Thoracic aorta (tissue), 2 donors: ENCODE data around the gene RPS6KA5. TPM values are rescaled to one million over a fixed set of nuclear protein-coding genes. Genes with fewer than 3 reads are reported as not detected.
A peak's percentile ranks its signal among the peaks of the same experiment; 100 is the strongest.
"Not testable (repeated sequence)": the region's sequence is repeated elsewhere in the genome, so short reads cannot be mapped to it uniquely, and the experiment has no call there.

ENCODE experiments used
- ATAC-seq: fragments of 150-250 bp; one replicate; pipeline ENCODE4 v1.8.0; 2017; ENCODE audit warnings: low read depth; ENCODE audit not compliant: insufficient number of reproducible peaks, low FRiP score
- DNase-seq: peaks from one replicate; pipeline ENCODE4 v3.0.0-alpha.2; 2020; ENCODE audit warnings: low spot score
- H3K27ac ChIP-seq, 2 donors: fragments of 200-600 bp; sonication (generic); 1 replicate in 1 of 2; 2 replicates in 1 of 2; pipeline ENCODE4 v1.5.1; 2016; ENCODE audit warnings: mild to moderate bottlenecking in 2 of 2, moderate library complexity in 2 of 2
- H3K27me3 ChIP-seq: fragments of 200-600 bp; sonication (generic); replicated peaks from 2 replicates; pipeline ENCODE4 v1.6.0; 2016; ENCODE audit warnings: mild to moderate bottlenecking; ENCODE audit not compliant: insufficient read depth
- H3K36me3 ChIP-seq: fragments of 200-600 bp; sonication (generic); one replicate; pipeline ENCODE4 v1.5.1; 2016
- H3K4me1 ChIP-seq, 2 donors: fragments of 200-600 bp; sonication (generic); 1 replicate in 1 of 2; 2 replicates in 1 of 2; pipeline versions ENCODE4 v1.5.1 to v1.6.0; 2016; ENCODE audit warnings: low read depth in 2 of 2, mild to moderate bottlenecking in 1 of 2; ENCODE audit not compliant: control insufficient read depth in 1 of 2
- H3K4me3 ChIP-seq: fragments of 200-600 bp; sonication (generic); 2 replicates; pipeline ENCODE4 v1.5.1; 2016; ENCODE audit warnings: mild to moderate bottlenecking
- H3K9me3 ChIP-seq: fragments of 200-600 bp; sonication (generic); 2 replicates; pipeline ENCODE4 v1.5.1; 2016
- total RNA-seq, 2 donors: library from RNA; depleted of rRNA; stranded (reverse); fragments of >200 nt; gene quantifications; one replicate each; pipeline versions ENCODE4 v1.1.0 to v1.2.3, GENCODE V29; 2016
- TF ChIP-seq, protein P1 (sequence below): fragments of 200-600 bp; sonication (generic); IDR thresholded peaks from one replicate; pipeline ENCODE4 v1.5.1; 2019; ENCODE audit warnings: antibody characterized with exemption

The RPS6KA5 gene
- total RNA-seq, 2 donors from 2014 or later, result 1.4 to 4.6 TPM

DNA sequence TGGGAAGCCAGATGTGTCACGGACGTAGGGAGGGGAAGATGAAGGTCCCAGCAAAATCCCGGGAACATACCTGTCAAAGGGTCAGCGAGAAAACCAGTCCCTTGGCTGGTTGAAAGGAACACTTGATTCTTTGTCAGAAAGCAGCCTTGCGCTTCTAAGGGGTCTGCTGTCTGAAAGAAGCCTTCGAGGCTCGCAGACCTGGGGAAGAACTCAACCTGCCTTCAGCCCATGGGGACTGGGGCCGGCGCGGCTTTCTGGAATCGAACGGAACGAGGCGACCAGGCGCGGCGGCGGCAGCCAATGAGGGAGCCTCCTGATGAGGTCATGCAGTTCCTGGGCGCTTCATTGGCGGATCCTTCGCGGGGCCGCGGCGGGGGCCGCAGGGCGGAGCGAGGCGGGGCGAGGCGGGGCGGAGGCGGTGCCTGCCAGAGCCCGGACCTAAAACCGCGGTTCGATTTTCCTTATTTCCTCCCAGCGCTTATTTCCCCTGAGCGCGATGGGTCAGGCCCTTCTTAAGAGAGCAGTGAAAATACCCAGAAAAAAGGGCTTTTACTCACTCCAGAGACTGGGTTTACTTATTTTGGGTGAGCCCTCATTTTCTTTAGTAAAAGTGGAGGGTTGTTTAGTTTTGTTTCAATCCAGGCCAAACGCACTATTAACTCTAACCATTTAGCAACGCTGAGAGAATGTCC is 232.4 kb downstream of the RPS6KA5 start:
- TF ChIP-seq, protein P1, sequence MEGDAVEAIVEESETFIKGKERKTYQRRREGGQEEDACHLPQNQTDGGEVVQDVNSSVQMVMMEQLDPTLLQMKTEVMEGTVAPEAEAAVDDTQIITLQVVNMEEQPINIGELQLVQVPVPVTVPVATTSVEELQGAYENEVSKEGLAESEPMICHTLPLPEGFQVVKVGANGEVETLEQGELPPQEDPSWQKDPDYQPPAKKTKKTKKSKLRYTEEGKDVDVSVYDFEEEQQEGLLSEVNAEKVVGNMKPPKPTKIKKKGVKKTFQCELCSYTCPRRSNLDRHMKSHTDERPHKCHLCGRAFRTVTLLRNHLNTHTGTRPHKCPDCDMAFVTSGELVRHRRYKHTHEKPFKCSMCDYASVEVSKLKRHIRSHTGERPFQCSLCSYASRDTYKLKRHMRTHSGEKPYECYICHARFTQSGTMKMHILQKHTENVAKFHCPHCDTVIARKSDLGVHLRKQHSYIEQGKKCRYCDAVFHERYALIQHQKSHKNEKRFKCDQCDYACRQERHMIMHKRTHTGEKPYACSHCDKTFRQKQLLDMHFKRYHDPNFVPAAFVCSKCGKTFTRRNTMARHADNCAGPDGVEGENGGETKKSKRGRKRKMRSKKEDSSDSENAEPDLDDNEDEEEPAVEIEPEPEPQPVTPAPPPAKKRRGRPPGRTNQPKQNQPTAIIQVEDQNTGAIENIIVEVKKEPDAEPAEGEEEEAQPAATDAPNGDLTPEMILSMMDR, result no peak
- Histone ChIP-seq H3K27ac (peak overlapping the region; percentile 52 to 68), H3K27me3 (no peaks in the 10 kb centered on the region), H3K4me3 (peak overlapping the region; percentile 70), H3K4me1 (peaks cover 3 to 10% of the 10 kb centered on the region in 2 donors), H3K36me3 (no peaks in the 10 kb centered on the region), H3K9me3 (peaks cover 12% of the 10 kb centered on the region)
- ATAC-seq, result peak; percentile 91
- DNase-seq, result peak; percentile 67

DNA sequence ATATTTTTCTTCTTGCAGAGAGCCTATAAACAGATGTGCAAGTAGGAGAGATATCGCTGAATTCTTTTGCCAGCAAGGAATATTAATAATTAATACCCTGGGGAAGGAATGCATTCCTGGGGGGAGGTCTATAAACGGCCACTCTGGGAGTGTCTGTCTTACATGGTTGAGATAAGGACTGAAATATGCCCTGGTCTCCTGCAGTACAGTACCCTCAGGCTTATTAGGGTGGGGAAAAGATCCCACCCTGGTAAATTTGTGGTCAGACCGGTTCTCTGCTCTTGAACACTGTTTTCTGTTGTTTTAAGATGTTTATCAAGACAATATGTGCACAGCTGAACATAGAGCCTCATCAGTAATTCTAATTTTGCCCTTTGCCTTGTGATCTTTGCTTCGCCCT is 236.9 kb downstream of the RPS6KA5 start:
- not testable (repeated sequence) for H3K27me3 ChIP-seq, H3K4me3 ChIP-seq, H3K36me3 ChIP-seq, ATAC-seq, H3K4me1 ChIP-seq, H3K27ac ChIP-seq, DNase-seq
- peaks cover 12% of the 10 kb centered on the region for H3K9me3 ChIP-seq

- Histone ChIP-seq H3K4me1 (no peaks in the 10 kb centered on the region), H3K4me3 (no peak overlapping the region), H3K36me3 (no peaks in the 10 kb centered on the region), H3K9me3 (peaks cover 12% of the 10 kb centered on the region), H3K27ac (no peak overlapping the region), H3K27me3 (no peaks in the 10 kb centered on the region)
- ATAC-seq (no peak), DNase-seq (no peak)
- TF ChIP-seq, protein P1, result no peak
These were observed 239.5 kb downstream of the RPS6KA5 start for GRCh38 chr14:90820958-90821357.

DNA sequence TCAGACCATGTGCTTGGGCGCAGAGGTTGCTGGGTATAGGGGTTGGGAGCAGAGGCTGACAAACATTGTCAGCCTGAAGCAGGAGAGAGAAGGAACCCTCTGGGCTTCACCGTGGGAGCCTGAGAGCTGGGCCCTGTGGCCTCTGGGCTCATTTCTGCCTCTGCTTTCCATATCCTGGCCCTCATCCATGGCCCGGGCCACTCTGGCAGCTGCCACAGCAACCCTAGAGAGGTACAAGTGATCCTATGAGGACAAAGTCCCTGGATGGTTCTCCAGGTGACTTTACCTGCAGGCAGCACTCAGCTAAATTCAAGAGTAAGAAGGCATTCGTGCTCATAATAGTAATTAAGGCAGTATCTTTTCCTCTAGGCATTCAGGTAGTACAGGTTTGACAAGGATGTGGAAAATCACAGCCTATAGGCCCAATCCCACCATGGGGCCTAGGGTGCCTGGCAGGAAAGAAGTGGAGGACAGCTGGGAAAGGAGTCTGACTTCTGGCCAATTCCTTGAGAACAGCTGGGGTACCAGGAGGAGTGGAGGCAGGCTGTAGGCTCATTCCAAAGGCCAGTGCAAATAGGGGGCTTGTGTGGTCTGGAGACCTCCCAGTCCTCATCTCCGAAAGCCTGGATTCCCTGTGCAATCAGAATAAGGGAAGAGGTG is 240.6 kb downstream of the RPS6KA5 start:
- H3K27ac ChIP-seq, result no peak overlapping the region
- TF ChIP-seq, protein P1, result no peak
- peaks cover 3 to 8% of the 10 kb centered on the region in 2 donors for H3K4me1 ChIP-seq
- no peak for DNase-seq
- H3K27me3 ChIP-seq, result no peaks in the 10 kb centered on the region
- H3K9me3 ChIP-seq, result peaks cover 12% of the 10 kb centered on the region
- no peaks in the 10 kb centered on the region for H3K36me3 ChIP-seq
- no peak for ATAC-seq
- H3K4me3 ChIP-seq, result no peak overlapping the region

- peaks cover 3 to 18% of the 10 kb centered on the region in 2 donors for H3K4me1 ChIP-seq
- DNase-seq (no peak), ATAC-seq (no peak)
- no peaks in the 10 kb centered on the region for H3K27me3 ChIP-seq
- peaks cover 5% of the 10 kb centered on the region for H3K9me3 ChIP-seq
- H3K27ac ChIP-seq, result no peak overlapping the region
- no peak overlapping the region for H3K4me3 ChIP-seq
- H3K36me3 ChIP-seq, result no peaks in the 10 kb centered on the region
- TF ChIP-seq, protein P1, result no peak
These were observed 241.7 kb downstream of the RPS6KA5 start for GRCh38 chr14:90818715-90819114.
